Thoracic aorta (tissue), 2 donors: ENCODE measurements around the gene INTS11. TPM values are rescaled to one million over a fixed set of nuclear protein-coding genes. Genes with fewer than 3 reads are reported as not detected.

Experiments used
- ATAC-seq: fragments of 150-250 bp; one replicate; pipeline ENCODE4 v1.8.0; 2017; ENCODE audit warnings: low read depth; ENCODE audit not compliant: insufficient number of reproducible peaks, low FRiP score
- DNase-seq: peaks from one replicate; pipeline ENCODE4 v3.0.0-alpha.2; 2020; ENCODE audit warnings: low spot score
- H3K27ac ChIP-seq, 2 donors: fragments of 200-600 bp; sonication (generic); 1 replicate in 1 of 2; 2 replicates in 1 of 2; pipeline ENCODE4 v1.5.1; 2016; ENCODE audit warnings: mild to moderate bottlenecking in 2 of 2, moderate library complexity in 2 of 2
- H3K27me3 ChIP-seq: fragments of 200-600 bp; sonication (generic); replicated peaks from 2 replicates; pipeline ENCODE4 v1.6.0; 2016; ENCODE audit warnings: mild to moderate bottlenecking; ENCODE audit not compliant: insufficient read depth
- H3K36me3 ChIP-seq: fragments of 200-600 bp; sonication (generic); one replicate; pipeline ENCODE4 v1.5.1; 2016
- H3K4me1 ChIP-seq, 2 donors: fragments of 200-600 bp; sonication (generic); 1 replicate in 1 of 2; 2 replicates in 1 of 2; pipeline versions ENCODE4 v1.5.1 to v1.6.0; 2016; ENCODE audit warnings: low read depth in 2 of 2, mild to moderate bottlenecking in 1 of 2; ENCODE audit not compliant: control insufficient read depth in 1 of 2
- H3K4me3 ChIP-seq: fragments of 200-600 bp; sonication (generic); 2 replicates; pipeline ENCODE4 v1.5.1; 2016; ENCODE audit warnings: mild to moderate bottlenecking
- H3K9me3 ChIP-seq: fragments of 200-600 bp; sonication (generic); 2 replicates; pipeline ENCODE4 v1.5.1; 2016
- CTCF ChIP-seq: fragments of 200-600 bp; sonication (generic); IDR thresholded peaks from one replicate; pipeline ENCODE4 v1.5.1; 2019; ENCODE audit warnings: antibody characterized with exemption
- total RNA-seq, 2 donors: library from RNA; depleted of rRNA; stranded (reverse); fragments of >200 nt; gene quantifications; one replicate each; pipeline versions ENCODE4 v1.1.0 to v1.2.3, GENCODE V29; 2016

The INTS11 gene
- total RNA-seq, 2 donors from 2014 or later = 192 to 195 TPM

GRCh38 chr1:1314237-1314586 lies 10.2 kb downstream of the INTS11 start:
- H3K9me3 ChIP-seq = no peaks in the 10 kb centered on the region
- peaks cover 9 to 30% of the 10 kb centered on the region in 2 donors for H3K4me1 ChIP-seq
- ATAC-seq (no peak), DNase-seq (no peak)
- TF ChIP-seq CTCF = no peak
- peaks cover 37% of the 10 kb centered on the region for H3K36me3 ChIP-seq
- no peak overlapping the region for H3K27ac ChIP-seq
- H3K4me3 ChIP-seq = no peak overlapping the region
- H3K27me3 ChIP-seq = no peaks in the 10 kb centered on the region

- Histone ChIP-seq H3K4me1 (peaks cover 7 to 28% of the 10 kb centered on the region in 2 donors), H3K27me3 (no peaks in the 10 kb centered on the region), H3K9me3 (no peaks in the 10 kb centered on the region), H3K4me3 (no peak overlapping the region), H3K27ac (no peak overlapping the region), H3K36me3 (peaks cover 37% of the 10 kb centered on the region)
- no peak for TF ChIP-seq CTCF
- no peak for DNase-seq
- ATAC-seq = no peak
Observed at GRCh38 chr1:1313500-1314236, 10.8 kb downstream of the INTS11 start.

- Histone ChIP-seq H3K36me3 (peaks cover 37% of the 10 kb centered on the region), H3K4me1 (peaks cover 2 to 18% of the 10 kb centered on the region in 2 donors), H3K9me3 (no peaks in the 10 kb centered on the region), H3K27ac (no peak overlapping the region), H3K4me3 (no peak overlapping the region), H3K27me3 (no peaks in the 10 kb centered on the region)
- TF ChIP-seq CTCF = no peak
- DNase-seq (no peak), ATAC-seq (no peak)
Observed at GRCh38 chr1:1312450-1313314, 11.8 kb downstream of the INTS11 start.

GRCh38 chr1:1311107-1312104 lies 13.1 kb downstream of the INTS11 start:
- no peaks in the 10 kb centered on the region for H3K27me3 ChIP-seq
- H3K9me3 ChIP-seq = no peaks in the 10 kb centered on the region
- ATAC-seq (no peak), DNase-seq (no peak)
- no peak for TF ChIP-seq CTCF
- peaks cover 37% of the 10 kb centered on the region for H3K36me3 ChIP-seq
- H3K4me3 ChIP-seq = no peak overlapping the region
- peaks cover 8 to 22% of the 10 kb centered on the region in 2 donors for H3K4me1 ChIP-seq
- no peak overlapping the region for H3K27ac ChIP-seq
